Neural cell (in vitro differentiated cells): Measurements from ENCODE around the gene ADAM23.

Experiments used
- RAD21 ChIP-seq: fragments of 450-650 bp; conservative IDR thresholded peaks from 2 replicates; pipeline ENCODE4 v1.6.1; 2014; ENCODE audit warnings: antibody characterized with exemption, mild to moderate bottlenecking, moderate library complexity
- TF ChIP-seq, protein P1 (sequence below): fragments of 450-650 bp; IDR thresholded peaks from 2 replicates; pipeline ENCODE4 v1.5.1; 2014; ENCODE audit warnings: antibody characterized with exemption, mild to moderate bottlenecking, moderate library complexity; ENCODE audit not compliant: poor library complexity, severe bottlenecking
- TF ChIP-seq, protein P2 (sequence below): IDR thresholded peaks from 2 replicates; pipeline ENCODE4 v1.6.1; 2012; ENCODE audit warnings: borderline replicate concordance

DNA sequence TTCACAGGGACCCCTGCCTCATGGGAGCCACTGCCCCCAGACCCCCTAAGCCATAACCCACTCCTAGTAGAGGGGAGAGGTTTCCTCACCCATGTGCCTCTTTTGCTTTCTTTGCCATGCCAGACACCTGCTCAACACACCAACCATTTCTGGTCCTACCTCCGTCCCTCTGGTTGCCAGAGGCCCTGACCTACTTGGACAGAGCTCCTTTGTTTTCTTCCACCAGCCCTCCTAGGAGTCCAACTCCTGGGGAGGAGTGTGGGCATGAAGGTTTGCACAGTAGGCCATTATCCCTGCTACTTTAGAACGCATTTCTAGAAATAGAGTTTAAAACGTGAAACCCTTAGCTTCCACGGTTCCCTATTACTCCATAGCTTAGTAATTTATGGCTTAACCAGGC, 122.3 kb downstream of the ADAM23 start:
- TF ChIP-seq, protein P1, sequence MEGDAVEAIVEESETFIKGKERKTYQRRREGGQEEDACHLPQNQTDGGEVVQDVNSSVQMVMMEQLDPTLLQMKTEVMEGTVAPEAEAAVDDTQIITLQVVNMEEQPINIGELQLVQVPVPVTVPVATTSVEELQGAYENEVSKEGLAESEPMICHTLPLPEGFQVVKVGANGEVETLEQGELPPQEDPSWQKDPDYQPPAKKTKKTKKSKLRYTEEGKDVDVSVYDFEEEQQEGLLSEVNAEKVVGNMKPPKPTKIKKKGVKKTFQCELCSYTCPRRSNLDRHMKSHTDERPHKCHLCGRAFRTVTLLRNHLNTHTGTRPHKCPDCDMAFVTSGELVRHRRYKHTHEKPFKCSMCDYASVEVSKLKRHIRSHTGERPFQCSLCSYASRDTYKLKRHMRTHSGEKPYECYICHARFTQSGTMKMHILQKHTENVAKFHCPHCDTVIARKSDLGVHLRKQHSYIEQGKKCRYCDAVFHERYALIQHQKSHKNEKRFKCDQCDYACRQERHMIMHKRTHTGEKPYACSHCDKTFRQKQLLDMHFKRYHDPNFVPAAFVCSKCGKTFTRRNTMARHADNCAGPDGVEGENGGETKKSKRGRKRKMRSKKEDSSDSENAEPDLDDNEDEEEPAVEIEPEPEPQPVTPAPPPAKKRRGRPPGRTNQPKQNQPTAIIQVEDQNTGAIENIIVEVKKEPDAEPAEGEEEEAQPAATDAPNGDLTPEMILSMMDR = no peak
- no peak for TF ChIP-seq RAD21
- TF ChIP-seq, protein P2, sequence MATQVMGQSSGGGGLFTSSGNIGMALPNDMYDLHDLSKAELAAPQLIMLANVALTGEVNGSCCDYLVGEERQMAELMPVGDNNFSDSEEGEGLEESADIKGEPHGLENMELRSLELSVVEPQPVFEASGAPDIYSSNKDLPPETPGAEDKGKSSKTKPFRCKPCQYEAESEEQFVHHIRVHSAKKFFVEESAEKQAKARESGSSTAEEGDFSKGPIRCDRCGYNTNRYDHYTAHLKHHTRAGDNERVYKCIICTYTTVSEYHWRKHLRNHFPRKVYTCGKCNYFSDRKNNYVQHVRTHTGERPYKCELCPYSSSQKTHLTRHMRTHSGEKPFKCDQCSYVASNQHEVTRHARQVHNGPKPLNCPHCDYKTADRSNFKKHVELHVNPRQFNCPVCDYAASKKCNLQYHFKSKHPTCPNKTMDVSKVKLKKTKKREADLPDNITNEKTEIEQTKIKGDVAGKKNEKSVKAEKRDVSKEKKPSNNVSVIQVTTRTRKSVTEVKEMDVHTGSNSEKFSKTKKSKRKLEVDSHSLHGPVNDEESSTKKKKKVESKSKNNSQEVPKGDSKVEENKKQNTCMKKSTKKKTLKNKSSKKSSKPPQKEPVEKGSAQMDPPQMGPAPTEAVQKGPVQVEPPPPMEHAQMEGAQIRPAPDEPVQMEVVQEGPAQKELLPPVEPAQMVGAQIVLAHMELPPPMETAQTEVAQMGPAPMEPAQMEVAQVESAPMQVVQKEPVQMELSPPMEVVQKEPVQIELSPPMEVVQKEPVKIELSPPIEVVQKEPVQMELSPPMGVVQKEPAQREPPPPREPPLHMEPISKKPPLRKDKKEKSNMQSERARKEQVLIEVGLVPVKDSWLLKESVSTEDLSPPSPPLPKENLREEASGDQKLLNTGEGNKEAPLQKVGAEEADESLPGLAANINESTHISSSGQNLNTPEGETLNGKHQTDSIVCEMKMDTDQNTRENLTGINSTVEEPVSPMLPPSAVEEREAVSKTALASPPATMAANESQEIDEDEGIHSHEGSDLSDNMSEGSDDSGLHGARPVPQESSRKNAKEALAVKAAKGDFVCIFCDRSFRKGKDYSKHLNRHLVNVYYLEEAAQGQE = no peak
